SK-N-SH (cell line): ENCODE data around the gene TBC1D20. TPM values are rescaled to one million over a fixed set of nuclear protein-coding genes. Genes with fewer than 3 reads are reported as not detected.
"Not testable (repeated sequence)": the region's sequence is repeated elsewhere in the genome, so short reads cannot be mapped to it uniquely, and the experiment has no call there.

ENCODE experiments used
- CTCF ChIA-PET: fragments of 300-600, 350-600 bp; formaldehyde crosslinking; extraction: SDS; loops from one replicate; lab custom pipeline; 2021; lab: Yijun Ruan, JAX
- POLR2A ChIA-PET: fragments of 350-600 bp; sonication (Branson Sonifier 250); formaldehyde crosslinking; extraction: SDS; loops from one replicate; lab custom pipeline; 2020; ENCODE audit warnings: antibody characterized with exemption, inconsistent platforms; lab: Yijun Ruan, JAX
- DNase-seq: peaks from one replicate; pipeline ENCODE4 v3.0.0; 2012
- H2AFZ ChIP-seq: fragments of 200-600 bp; sonication (generic); 2 replicates; pipeline ENCODE4 v1.8.1; 2016; ENCODE audit warnings: antibody characterized with exemption, mild to moderate bottlenecking, low read depth
- H3F3A ChIP-seq: fragments of 200-600 bp; sonication (generic); replicated peaks from 2 replicates; pipeline ENCODE3; 2016; ENCODE audit warnings: antibody characterized with exemption, mild to moderate bottlenecking; ENCODE audit not compliant: insufficient read depth
- H3K27ac ChIP-seq, 2 experiments: fragments of 200-500 bp in 1 of 2; fragments of 200-600 bp in 1 of 2; sonication (Bioruptor generic) in 1 of 2; sonication (generic), shearing (Covaris generic) in 1 of 2; 2 replicates each; pipeline versions ENCODE4 v1.5.1 to v1.6.1; 2014 to 2016; ENCODE audit warnings: low read depth in 2 of 2, inconsistent platforms in 1 of 2, low read length in 1 of 2, mild to moderate bottlenecking in 1 of 2, mixed read lengths in 1 of 2
- H3K27me3 ChIP-seq: fragments of 200-600 bp; sonication (generic), shearing (Covaris generic); 2 replicates; pipeline ENCODE4 v1.6.1; 2016; ENCODE audit warnings: mixed run types; ENCODE audit not compliant: insufficient read depth
- H3K36me3 ChIP-seq, 2 experiments: fragments of 200-500 bp in 1 of 2; fragments of 200-600 bp in 1 of 2; sonication (Bioruptor generic) in 1 of 2; sonication (generic) in 1 of 2; replicated peaks in 1 of 2; 2 replicates each; pipeline versions ENCODE3 to v1.5.1; 2014 to 2016; ENCODE audit warnings: low read length in 1 of 2, mild to moderate bottlenecking in 1 of 2; ENCODE audit not compliant: insufficient read depth in 2 of 2, control insufficient read depth in 1 of 2
- H3K4me1 ChIP-seq, 2 experiments: fragments of 200-500 bp in 1 of 2; fragments of 200-600 bp in 1 of 2; sonication (Bioruptor generic) in 1 of 2; sonication (generic), shearing (Covaris generic) in 1 of 2; 2 replicates each; pipeline versions ENCODE4 v1.5.1 to v1.6.1; 2014 to 2016; ENCODE audit warnings: low read depth in 1 of 2, low read length in 1 of 2, mixed run types in 1 of 2; ENCODE audit not compliant: insufficient read depth in 2 of 2, control insufficient read depth in 1 of 2
- H3K4me2 ChIP-seq: fragments of 200-600 bp; sonication (generic), shearing (Covaris generic); 2 replicates; pipeline ENCODE4 v1.6.1; 2017; ENCODE audit warnings: mixed run types
- H3K4me3 ChIP-seq, 2 experiments: fragments of 200-500 bp in 1 of 2; fragments of 200-600 bp in 1 of 2; sonication (Bioruptor generic) in 1 of 2; sonication (generic), shearing (Covaris generic) in 1 of 2; 2 replicates each; pipeline versions ENCODE4 v1.5.1 to v1.8.1; 2014 to 2016; ENCODE audit warnings: low read depth in 2 of 2, inconsistent platforms in 1 of 2, low read length in 1 of 2, mild to moderate bottlenecking in 1 of 2, mixed read lengths in 1 of 2, moderate library complexity in 1 of 2
- H3K79me2 ChIP-seq: fragments of 200-600 bp; sonication (generic); 2 replicates; pipeline ENCODE4 v1.8.1; 2017; ENCODE audit warnings: mild to moderate bottlenecking; ENCODE audit not compliant: insufficient read depth
- H3K9ac ChIP-seq: fragments of 200-600 bp; sonication (generic); 2 replicates; pipeline ENCODE4 v1.6.1; 2017; ENCODE audit warnings: mixed run types
- H3K9me2 ChIP-seq: fragments of 200-600 bp; sonication (generic); 2 replicates; pipeline ENCODE4 v1.6.1; 2017; ENCODE audit warnings: mixed run types
- H3K9me3 ChIP-seq: fragments of 200-600 bp; sonication (generic); 2 replicates; pipeline ENCODE4 v1.6.1; 2017; ENCODE audit warnings: mixed run types, mild to moderate bottlenecking, moderate library complexity
- H4K20me1 ChIP-seq: fragments of 200-600 bp; sonication (generic); 2 replicates; pipeline ENCODE4 v1.6.1; 2017; ENCODE audit warnings: mild to moderate bottlenecking, mixed run types; ENCODE audit not compliant: insufficient read depth
- CHD2 ChIP-seq: fragments of 150-350 bp; IDR thresholded peaks from 2 replicates; pipeline ENCODE4 v1.6.1; 2018; ENCODE audit warnings: low read length; ENCODE audit not compliant: partially characterized antibody
- CTCF ChIP-seq: fragments of 200-600 bp; sonication (generic); IDR thresholded peaks from 2 replicates; pipeline ENCODE4 v1.6.1; 2017; ENCODE audit warnings: antibody characterized with exemption, mild to moderate bottlenecking, moderate library complexity
- EP300 ChIP-seq, 2 experiments: IDR thresholded peaks; 2 replicates each; pipeline versions ENCODE4 v1.4.0 to v1.6.1; 2012; ENCODE audit warnings: borderline replicate concordance in 1 of 2, low read depth in 1 of 2, low read length in 1 of 2
- FOXM1 ChIP-seq: IDR thresholded peaks from 2 replicates; pipeline ENCODE4 v1.4.0; 2012; ENCODE audit warnings: low read depth, mild to moderate bottlenecking
- GABPA ChIP-seq: IDR thresholded peaks from 2 replicates; pipeline ENCODE4 v1.4.0; 2012; ENCODE audit warnings: low read depth, mild to moderate bottlenecking
- GATA2 ChIP-seq: sonication (generic); formaldehyde crosslinking; IDR thresholded peaks from 2 replicates; pipeline ENCODE4 v1.5.0; 2020; ENCODE audit warnings: mild to moderate bottlenecking, missing genetic modification reagents
- MAX ChIP-seq: IDR thresholded peaks from 2 replicates; pipeline ENCODE4 v1.4.0; 2012; ENCODE audit warnings: low read depth
- MEF2A ChIP-seq: IDR thresholded peaks from 2 replicates; pipeline ENCODE4 v1.4.0; 2012; ENCODE audit warnings: low read depth, borderline replicate concordance
- PBX3 ChIP-seq: IDR thresholded peaks from 2 replicates; pipeline ENCODE4; 2012
- RFX5 ChIP-seq: IDR thresholded peaks from 2 replicates; pipeline ENCODE4 v1.6.1; 2012; ENCODE audit warnings: mild to moderate bottlenecking, improper control_type of control experiment, low read length
- SMC3 ChIP-seq: IDR thresholded peaks from 2 replicates; pipeline ENCODE4 v1.6.1; 2012; ENCODE audit warnings: low read depth, low read length, improper control_type of control experiment
- TCF12 ChIP-seq: IDR thresholded peaks from 2 replicates; pipeline ENCODE4 v1.4.0; 2012
- WGBS: methylation state at CpG from one replicate; pipeline ENCODE4 v1.1.6; 2017; ENCODE audit warnings: low lambda C conversion rate; 5-methylcytosine and 5-hydroxymethylcytosine counted together
- polyA plus RNA-seq, 3 experiments: library from polyadenylated mRNA; depleted of rRNA; stranded (reverse); fragments of >200 nt; gene quantifications; 2 replicates each; pipeline ENCODE4 v1.2.3, GENCODE V29; 2012

Gene TBC1D20
- polyA plus RNA-seq, 1 of the 3 experiments (the other 2 are of a cell fraction) = 27.7 TPM

- TF ChIP-seq GATA2 (CRISPR knock-in tag) = no peak
- no peak for TF ChIP-seq RFX5
- no peak for TF ChIP-seq SMC3
- TF ChIP-seq EP300 (IDR thresholded peaks at IDR 0.05; ENCODE audit: borderline replicate concordance in 1 of 2, low read depth in 1 of 2, low read length in 1 of 2) = no peak
- peak; percentile 27 for TF ChIP-seq CHD2
- TF ChIP-seq PBX3 = no peak
- peak; percentile 33 for TF ChIP-seq CTCF
- TF ChIP-seq FOXM1 = no peak
- TF ChIP-seq MAX = peak; percentile 80
- no peak for TF ChIP-seq TCF12
- TF ChIP-seq GABPA = no peak
- TF ChIP-seq MEF2A = no peak
- TF ChIP-seq, all 33 proteins: peak for 10
Measured at GRCh38 chr20:462199-462991, at the start of gene TBC1D20 (continued).

- 93% methylated on average over 9 of the region's 9 CpGs for WGBS
- CTCF ChIA-PET = interaction anchor here (0.6 to 2.7 kb wide), 5 partner anchors 15 to 141 kb away, joined by 3 to 8 read pairs (median 3); no protein-coding TSS in a partner anchor
- H3K4me2 ChIP-seq = not testable (repeated sequence)
Measured at GRCh38 chr20:510328-511057, 48.2 kb upstream of the TBC1D20 start.

More at GRCh38 chr20:510328-511057, 48.2 kb upstream of the TBC1D20 start:
- H3K4me1 ChIP-seq, H3K27ac ChIP-seq, DNase-seq, H3K9me2 ChIP-seq, H3K9ac ChIP-seq, H3F3A ChIP-seq, H3K9me3 ChIP-seq, H3K4me3 ChIP-seq, H3K27me3 ChIP-seq, H2AFZ ChIP-seq, POLR2A ChIA-PET: not testable (repeated sequence)
- Histone ChIP-seq H3K36me3 (peaks cover 18 to 19% of the 10 kb centered on the region in 2 experiments), H3K79me2 (peaks cover 93% of the 10 kb centered on the region), H4K20me1 (peaks cover 92% of the 10 kb centered on the region)
